ENCODE measurements around the gene MLLT3.

The MLLT3 gene

DNA sequence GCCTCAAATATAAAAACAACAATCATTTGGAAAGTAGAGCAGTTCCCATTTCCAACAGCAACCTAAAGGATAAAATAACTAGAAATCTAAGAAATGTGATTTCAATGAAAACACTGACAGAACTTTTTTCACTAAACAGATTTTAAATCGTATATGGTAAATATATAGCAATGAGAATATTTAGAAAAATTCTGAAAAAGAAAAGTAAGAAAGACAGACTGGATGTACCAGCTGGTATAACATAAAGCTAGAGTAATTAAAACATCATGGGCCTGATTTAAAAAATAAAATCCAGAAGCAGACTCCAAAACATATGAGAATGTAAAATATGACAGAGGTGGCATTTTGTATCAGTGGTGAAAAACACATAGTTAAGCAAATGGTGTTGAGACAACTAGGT, 308.9 kb downstream of the MLLT3 start:
- no peaks in the 10 kb centered on the region for H3K27me3 ChIP-seq (ENCODE audit: insufficient read depth, low read depth, severe bottlenecking)
- no peak overlapping the region for H3K27ac ChIP-seq
- no peak for DNase-seq
- no peaks in the 10 kb centered on the region for H3K9me3 ChIP-seq (ENCODE audit: severe bottlenecking)
- no peak overlapping the region for H3K4me3 ChIP-seq (ENCODE audit: low read depth, low read length)
- TF ChIP-seq, protein P1, sequence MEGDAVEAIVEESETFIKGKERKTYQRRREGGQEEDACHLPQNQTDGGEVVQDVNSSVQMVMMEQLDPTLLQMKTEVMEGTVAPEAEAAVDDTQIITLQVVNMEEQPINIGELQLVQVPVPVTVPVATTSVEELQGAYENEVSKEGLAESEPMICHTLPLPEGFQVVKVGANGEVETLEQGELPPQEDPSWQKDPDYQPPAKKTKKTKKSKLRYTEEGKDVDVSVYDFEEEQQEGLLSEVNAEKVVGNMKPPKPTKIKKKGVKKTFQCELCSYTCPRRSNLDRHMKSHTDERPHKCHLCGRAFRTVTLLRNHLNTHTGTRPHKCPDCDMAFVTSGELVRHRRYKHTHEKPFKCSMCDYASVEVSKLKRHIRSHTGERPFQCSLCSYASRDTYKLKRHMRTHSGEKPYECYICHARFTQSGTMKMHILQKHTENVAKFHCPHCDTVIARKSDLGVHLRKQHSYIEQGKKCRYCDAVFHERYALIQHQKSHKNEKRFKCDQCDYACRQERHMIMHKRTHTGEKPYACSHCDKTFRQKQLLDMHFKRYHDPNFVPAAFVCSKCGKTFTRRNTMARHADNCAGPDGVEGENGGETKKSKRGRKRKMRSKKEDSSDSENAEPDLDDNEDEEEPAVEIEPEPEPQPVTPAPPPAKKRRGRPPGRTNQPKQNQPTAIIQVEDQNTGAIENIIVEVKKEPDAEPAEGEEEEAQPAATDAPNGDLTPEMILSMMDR (IDR thresholded peaks at IDR 0.05; ENCODE audit: low read depth, low read length), result no peak
- no peaks in the 10 kb centered on the region for H3K36me3 ChIP-seq

DNA sequence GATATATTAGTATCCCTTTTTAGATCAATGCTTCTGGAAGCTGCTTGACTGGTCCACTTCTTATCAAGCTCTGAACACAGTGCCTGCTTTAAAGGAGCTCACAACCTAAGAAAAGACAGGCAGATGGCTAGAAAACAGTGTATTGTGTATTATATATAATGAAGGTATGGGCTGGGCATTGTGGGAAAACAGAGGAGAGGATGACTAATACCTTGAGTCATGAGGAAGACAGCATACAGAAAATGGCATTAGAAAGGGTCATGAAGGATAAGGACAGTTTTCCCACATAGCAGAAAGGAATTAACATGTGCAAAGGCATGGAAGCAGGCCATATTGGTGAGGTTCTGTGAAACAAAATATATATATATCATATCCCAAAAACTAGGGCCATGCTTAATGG, 309.6 kb downstream of the MLLT3 start:
- no peak overlapping the region for H3K27ac ChIP-seq
- no peaks in the 10 kb centered on the region for H3K9me3 ChIP-seq (ENCODE audit: severe bottlenecking)
- TF ChIP-seq, protein P1 (IDR thresholded peaks at IDR 0.05; ENCODE audit: low read depth, low read length), result no peak
- DNase-seq, result no peak
- H3K4me3 ChIP-seq (ENCODE audit: low read depth, low read length), result no peak overlapping the region
- H3K27me3 ChIP-seq (ENCODE audit: insufficient read depth, low read depth, severe bottlenecking), result no peaks in the 10 kb centered on the region
- no peaks in the 10 kb centered on the region for H3K36me3 ChIP-seq

DNA sequence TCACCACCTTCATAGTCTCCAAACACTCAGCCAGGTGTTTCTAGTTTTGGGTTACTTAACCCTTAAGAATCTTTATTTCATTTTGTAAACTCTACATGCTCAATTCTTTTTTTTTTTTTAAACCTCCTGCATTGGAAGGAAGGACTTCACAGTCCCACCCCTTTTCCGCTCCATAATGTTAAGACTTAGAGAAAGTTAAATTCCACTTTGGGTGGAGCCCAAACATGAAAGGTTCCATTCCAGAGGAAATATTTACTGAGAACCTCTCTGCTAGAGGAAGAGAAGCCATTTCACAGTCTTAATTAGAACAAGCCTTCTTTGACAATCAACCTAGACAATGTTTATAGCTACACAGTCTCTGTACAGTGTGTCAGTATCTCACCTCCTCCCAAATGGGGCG, 312.3 kb downstream of the MLLT3 start:
- TF ChIP-seq, protein P1 (IDR thresholded peaks at IDR 0.05; ENCODE audit: low read depth, low read length), result no peak
- Histone ChIP-seq H3K9me3 (ENCODE audit: severe bottlenecking) (no peaks in the 10 kb centered on the region), H3K27me3 (ENCODE audit: insufficient read depth, low read depth, severe bottlenecking) (no peaks in the 10 kb centered on the region), H3K4me3 (ENCODE audit: low read depth, low read length) (no peak overlapping the region), H3K36me3 (no peaks in the 10 kb centered on the region), H3K27ac (no peak overlapping the region)
- DNase-seq, result no peak

DNA sequence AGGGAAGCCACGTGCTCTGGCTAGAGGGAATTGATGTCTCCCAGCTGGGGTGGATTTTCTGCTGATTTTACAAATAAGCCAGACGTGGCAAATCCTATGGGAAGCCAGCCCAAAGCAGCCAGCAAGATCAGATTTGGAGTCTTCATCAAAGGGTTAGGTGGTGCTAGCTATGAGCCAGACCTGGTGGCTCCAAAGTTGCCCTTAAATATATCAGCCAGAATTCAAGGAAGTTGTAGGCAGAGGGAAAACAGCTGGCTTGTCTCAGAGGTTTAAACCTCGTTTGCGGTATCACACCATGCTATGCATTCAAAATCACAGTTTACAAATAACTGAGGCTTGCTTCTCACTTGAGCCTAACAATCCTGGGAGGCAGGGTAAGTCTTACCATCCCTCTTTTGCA, 313.2 kb downstream of the MLLT3 start:
- H3K36me3 ChIP-seq, result no peaks in the 10 kb centered on the region
- H3K27ac ChIP-seq, result no peak overlapping the region
- no peak overlapping the region for H3K4me3 ChIP-seq (ENCODE audit: low read depth, low read length)
- TF ChIP-seq, protein P1 (IDR thresholded peaks at IDR 0.05; ENCODE audit: low read depth, low read length), result no peak
- no peak for DNase-seq
- no peaks in the 10 kb centered on the region for H3K27me3 ChIP-seq (ENCODE audit: insufficient read depth, low read depth, severe bottlenecking)
- H3K9me3 ChIP-seq (ENCODE audit: severe bottlenecking), result no peaks in the 10 kb centered on the region

DNA sequence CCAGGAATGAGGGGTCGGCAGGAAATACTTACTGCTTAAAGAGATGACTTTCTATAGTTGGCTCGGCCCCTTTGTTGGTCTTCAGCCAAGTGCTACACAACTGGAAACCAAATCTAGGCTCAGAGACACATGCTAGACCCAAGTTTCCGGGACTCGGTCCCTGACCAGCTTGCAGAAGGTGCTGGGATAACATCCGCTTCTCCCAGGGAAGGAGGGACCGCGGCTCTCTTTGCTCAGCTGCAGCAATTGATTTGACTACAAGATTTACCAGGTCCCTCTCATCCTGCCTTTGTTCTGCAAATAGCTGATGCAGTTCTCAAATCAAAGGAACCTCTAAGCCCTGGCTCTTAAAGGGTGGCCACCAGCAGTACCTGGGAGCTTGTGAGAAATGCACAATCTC, 314.7 kb downstream of the MLLT3 start:
- no peak for DNase-seq
- Histone ChIP-seq H3K4me3 (ENCODE audit: low read depth, low read length) (no peak overlapping the region), H3K27me3 (ENCODE audit: insufficient read depth, low read depth, severe bottlenecking) (no peaks in the 10 kb centered on the region), H3K36me3 (no peaks in the 10 kb centered on the region), H3K9me3 (ENCODE audit: severe bottlenecking) (no peaks in the 10 kb centered on the region), H3K27ac (no peak overlapping the region)
- TF ChIP-seq, protein P1 (IDR thresholded peaks at IDR 0.05; ENCODE audit: low read depth, low read length), result no peak

DNA sequence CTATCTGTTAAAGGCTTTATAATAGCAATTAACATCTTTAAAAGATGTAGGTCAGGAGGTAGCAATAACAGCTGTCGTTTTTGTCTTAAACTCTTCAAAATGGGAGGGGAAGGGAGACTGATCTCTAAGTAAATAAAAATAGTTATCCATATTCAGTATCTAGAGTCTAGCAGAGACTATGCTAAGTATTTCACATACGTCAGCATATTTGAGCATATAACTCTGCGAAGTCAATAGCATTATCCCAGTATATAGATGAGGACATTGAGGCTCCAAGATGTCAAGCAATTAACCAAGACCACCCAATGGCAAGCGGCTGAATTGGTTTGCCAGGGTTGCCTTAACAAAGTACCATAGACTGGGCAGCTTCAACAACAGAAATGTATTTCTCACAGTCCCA, 316.8 kb downstream of the MLLT3 start:
- TF ChIP-seq, protein P1 (IDR thresholded peaks at IDR 0.05; ENCODE audit: low read depth, low read length), result no peak
- Histone ChIP-seq H3K36me3 (no peaks in the 10 kb centered on the region), H3K4me3 (ENCODE audit: low read depth, low read length) (no peak overlapping the region), H3K27ac (no peak overlapping the region), H3K9me3 (ENCODE audit: severe bottlenecking) (no peaks in the 10 kb centered on the region), H3K27me3 (ENCODE audit: insufficient read depth, low read depth, severe bottlenecking) (no peaks in the 10 kb centered on the region)
- DNase-seq, result no peak

Data from WERI-Rb-1 (cell line).